Measurements from ENCODE around the gene FKBP1B.

DNA sequence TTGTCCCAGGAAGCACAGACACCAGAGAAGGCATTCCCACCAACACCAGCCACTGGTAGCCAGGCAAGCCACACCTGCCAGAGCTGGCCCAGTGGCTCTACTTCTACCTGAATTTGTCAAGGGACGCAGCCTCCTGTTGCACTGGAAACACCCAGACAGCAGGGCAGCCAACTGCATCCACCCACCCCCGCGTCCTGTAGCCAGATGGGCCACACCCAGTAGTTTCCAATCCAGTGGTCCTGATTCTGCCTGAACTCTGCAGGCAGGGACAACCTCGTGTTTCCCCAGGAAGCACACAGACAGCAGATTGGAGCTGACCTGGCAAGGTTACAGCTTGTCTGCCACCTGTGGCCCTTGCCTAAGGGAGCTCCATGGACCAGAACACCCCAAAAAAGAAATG is 55.4 kb downstream of the FKBP1B start:
- TF ChIP-seq, protein P1, sequence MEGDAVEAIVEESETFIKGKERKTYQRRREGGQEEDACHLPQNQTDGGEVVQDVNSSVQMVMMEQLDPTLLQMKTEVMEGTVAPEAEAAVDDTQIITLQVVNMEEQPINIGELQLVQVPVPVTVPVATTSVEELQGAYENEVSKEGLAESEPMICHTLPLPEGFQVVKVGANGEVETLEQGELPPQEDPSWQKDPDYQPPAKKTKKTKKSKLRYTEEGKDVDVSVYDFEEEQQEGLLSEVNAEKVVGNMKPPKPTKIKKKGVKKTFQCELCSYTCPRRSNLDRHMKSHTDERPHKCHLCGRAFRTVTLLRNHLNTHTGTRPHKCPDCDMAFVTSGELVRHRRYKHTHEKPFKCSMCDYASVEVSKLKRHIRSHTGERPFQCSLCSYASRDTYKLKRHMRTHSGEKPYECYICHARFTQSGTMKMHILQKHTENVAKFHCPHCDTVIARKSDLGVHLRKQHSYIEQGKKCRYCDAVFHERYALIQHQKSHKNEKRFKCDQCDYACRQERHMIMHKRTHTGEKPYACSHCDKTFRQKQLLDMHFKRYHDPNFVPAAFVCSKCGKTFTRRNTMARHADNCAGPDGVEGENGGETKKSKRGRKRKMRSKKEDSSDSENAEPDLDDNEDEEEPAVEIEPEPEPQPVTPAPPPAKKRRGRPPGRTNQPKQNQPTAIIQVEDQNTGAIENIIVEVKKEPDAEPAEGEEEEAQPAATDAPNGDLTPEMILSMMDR (IDR thresholded peaks at IDR 0.05), result no peak
- no peak for TF ChIP-seq POLR2A (IDR thresholded peaks at IDR 0.05)
